GM18502 (cell line): Measurements from ENCODE around the gene INVS.

Experiments
- ATAC-seq: cut with Tn5 transposase; IDR thresholded peaks from one replicate; pipeline ENCODE4 v1.9.1; 2021; ENCODE audit warnings: mild to moderate bottlenecking; ENCODE audit not compliant: unreplicated experiment, poor library complexity

Gene INVS

GRCh38 chr9:100186356-100186755, 87.3 kb downstream of the INVS start:
- no peak for ATAC-seq

GRCh38 chr9:100190339-100190738, 91.3 kb downstream of the INVS start:
- ATAC-seq: no peak

- no peak for ATAC-seq
Measured at GRCh38 chr9:100191264-100191663, 92.2 kb downstream of the INVS start.

GRCh38 chr9:100193078-100193477, 94.0 kb downstream of the INVS start:
- ATAC-seq: no peak

- no peak for ATAC-seq
Measured at GRCh38 chr9:100196215-100196614, 97.2 kb downstream of the INVS start.

GRCh38 chr9:100196828-100197227, 97.8 kb downstream of the INVS start:
- no peak for ATAC-seq

GRCh38 chr9:100197553-100197952, 98.5 kb downstream of the INVS start:
- no peak for ATAC-seq

GRCh38 chr9:100202806-100203205, 103.8 kb downstream of the INVS start:
- no peak for ATAC-seq

GRCh38 chr9:100204796-100205195, 105.8 kb downstream of the INVS start:
- ATAC-seq: no peak

GRCh38 chr9:100206899-100207298, 107.9 kb downstream of the INVS start:
- ATAC-seq: no peak

GRCh38 chr9:100208673-100209072, 109.6 kb downstream of the INVS start:
- ATAC-seq: no peak

- no peak for ATAC-seq
Measured at GRCh38 chr9:100211476-100211875, 112.4 kb downstream of the INVS start.

GRCh38 chr9:100213730-100214477, 114.9 kb downstream of the INVS start:
- ATAC-seq: no peak

- ATAC-seq: peak; percentile 59
Measured at GRCh38 chr9:100216178-100216787, 117.2 kb downstream of the INVS start.

- ATAC-seq: no peak
Measured at GRCh38 chr9:100217536-100217935, 118.5 kb downstream of the INVS start.

GRCh38 chr9:100219347-100219746, 120.3 kb downstream of the INVS start:
- ATAC-seq: peak; percentile 76

- no peak for ATAC-seq
Measured at GRCh38 chr9:100220936-100221335, 121.9 kb downstream of the INVS start.

- no peak for ATAC-seq
Measured at GRCh38 chr9:100221538-100221937, 122.5 kb downstream of the INVS start.

- no peak for ATAC-seq
Measured at GRCh38 chr9:100222674-100223073, 123.6 kb downstream of the INVS start.

- ATAC-seq: no peak
Measured at GRCh38 chr9:100227636-100228035, 128.6 kb downstream of the INVS start.

- no peak for ATAC-seq
Measured at GRCh38 chr9:100228352-100228869, 129.4 kb downstream of the INVS start.

GRCh38 chr9:100229136-100229535, 130.1 kb downstream of the INVS start:
- ATAC-seq: no peak
